Thyroid gland (tissue), 4 donors: ENCODE results near the gene CCDC116.

ENCODE experiments used
- POLR2A ChIP-seq, 2 donors: fragments of 450-650 bp; IDR thresholded peaks; one replicate each; pipeline ENCODE4 v1.6.1; 2017; ENCODE audit warnings: antibody characterized with exemption in 2 of 2, mild to moderate bottlenecking in 2 of 2, moderate library complexity in 1 of 2
- TF ChIP-seq, protein P1 (sequence below), 6 experiments: fragments of 200-600 bp in 3 of 6; fragments of 450-650 bp in 3 of 6; sonication (generic) in 3 of 6; IDR thresholded peaks; one replicate each; pipeline ENCODE4 v1.5.1; 2016 to 2019; ENCODE audit warnings: antibody characterized with exemption in 6 of 6, mild to moderate bottlenecking in 2 of 6, inconsistent platforms in 1 of 6, moderate library complexity in 1 of 6

DNA sequence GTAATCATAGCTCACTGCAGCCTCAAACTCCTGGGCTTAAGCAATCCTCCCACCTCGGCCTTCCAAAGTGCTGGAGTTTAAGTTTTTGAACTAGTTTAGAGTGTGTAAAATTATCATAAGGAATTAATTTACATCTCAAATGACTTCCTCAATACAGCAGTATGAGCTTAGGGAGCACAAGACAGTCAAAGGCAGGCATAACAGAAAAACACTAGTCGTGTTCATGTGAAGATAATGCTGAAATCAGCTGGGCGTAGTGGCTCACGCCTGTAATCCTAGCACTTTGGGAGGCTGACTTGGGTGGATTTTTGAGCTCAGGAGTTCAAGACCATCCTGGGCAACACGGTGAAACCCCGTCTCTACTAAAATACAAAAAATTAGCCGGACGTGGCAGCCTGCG, 28.6 kb upstream of the CCDC116 start:
- TF ChIP-seq, protein P1, sequence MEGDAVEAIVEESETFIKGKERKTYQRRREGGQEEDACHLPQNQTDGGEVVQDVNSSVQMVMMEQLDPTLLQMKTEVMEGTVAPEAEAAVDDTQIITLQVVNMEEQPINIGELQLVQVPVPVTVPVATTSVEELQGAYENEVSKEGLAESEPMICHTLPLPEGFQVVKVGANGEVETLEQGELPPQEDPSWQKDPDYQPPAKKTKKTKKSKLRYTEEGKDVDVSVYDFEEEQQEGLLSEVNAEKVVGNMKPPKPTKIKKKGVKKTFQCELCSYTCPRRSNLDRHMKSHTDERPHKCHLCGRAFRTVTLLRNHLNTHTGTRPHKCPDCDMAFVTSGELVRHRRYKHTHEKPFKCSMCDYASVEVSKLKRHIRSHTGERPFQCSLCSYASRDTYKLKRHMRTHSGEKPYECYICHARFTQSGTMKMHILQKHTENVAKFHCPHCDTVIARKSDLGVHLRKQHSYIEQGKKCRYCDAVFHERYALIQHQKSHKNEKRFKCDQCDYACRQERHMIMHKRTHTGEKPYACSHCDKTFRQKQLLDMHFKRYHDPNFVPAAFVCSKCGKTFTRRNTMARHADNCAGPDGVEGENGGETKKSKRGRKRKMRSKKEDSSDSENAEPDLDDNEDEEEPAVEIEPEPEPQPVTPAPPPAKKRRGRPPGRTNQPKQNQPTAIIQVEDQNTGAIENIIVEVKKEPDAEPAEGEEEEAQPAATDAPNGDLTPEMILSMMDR (IDR thresholded peaks at IDR 0.05): no peak
- TF ChIP-seq POLR2A (IDR thresholded peaks at IDR 0.05): no peak
